Stimulated activated CD8-positive, alpha-beta memory T cell treated with anti-CD3 and anti-CD28 coated beads, Interleukin-15, amount 100 ng/mL, for 4 hours (primary cell): ENCODE measurements around the gene KCTD10.

Experiments
- DNase-seq, 2 donors: peaks; one replicate each; pipeline ENCODE4 v3.0.0-alpha.2; 2020; ENCODE audit warnings: low read depth in 2 of 2

The KCTD10 gene

GRCh38 chr12:109477185-109477962 is at the start of gene KCTD10, which contains the start of gene UBE3B:
TSS of gene KCTD10 (minus strand) at chr12:109477300. CDS start at chr12:109477262, 38 bp downstream.
TSS of gene UBE3B (plus strand) at chr12:109477634. CDS start at chr12:109483552, 5,918 bp downstream.
- DNase-seq, result peak; percentile 66 to 70

GRCh38 chr12:109525279-109525585 is 48.1 kb upstream of the KCTD10 start:
- DNase-seq, result no peak

GRCh38 chr12:109524466-109525278 is 47.6 kb upstream of the KCTD10 start:
- DNase-seq, result no peak

GRCh38 chr12:109523504-109523903 is 46.4 kb upstream of the KCTD10 start:
- no peak for DNase-seq

GRCh38 chr12:109523071-109523470 is 46.0 kb upstream of the KCTD10 start:
- no peak for DNase-seq

GRCh38 chr12:109521831-109522230 is 44.7 kb upstream of the KCTD10 start:
- DNase-seq, result no peak

GRCh38 chr12:109519787-109520186 is 42.7 kb upstream of the KCTD10 start:
- DNase-seq, result no peak

- DNase-seq, result peak in 1 of 2 donors; percentile 17
Measured at GRCh38 chr12:109518820-109519665, 41.9 kb upstream of the KCTD10 start.

- DNase-seq, result no peak
Measured at GRCh38 chr12:109517619-109518018, 40.5 kb upstream of the KCTD10 start.

- DNase-seq, result no peak
Measured at GRCh38 chr12:109513977-109514376, 36.9 kb upstream of the KCTD10 start.

GRCh38 chr12:109513051-109513450 is 36.0 kb upstream of the KCTD10 start:
- no peak for DNase-seq

- DNase-seq, result no peak
Measured at GRCh38 chr12:109512608-109513007, 35.5 kb upstream of the KCTD10 start.

GRCh38 chr12:109510196-109510595 is 33.1 kb upstream of the KCTD10 start:
- DNase-seq, result no peak

- DNase-seq, result no peak
Measured at GRCh38 chr12:109504068-109504467, 27.0 kb upstream of the KCTD10 start.

GRCh38 chr12:109503611-109504010 is 26.5 kb upstream of the KCTD10 start:
- DNase-seq, result no peak

- DNase-seq, result no peak
Measured at GRCh38 chr12:109502332-109502731, 25.2 kb upstream of the KCTD10 start.

- no peak for DNase-seq
Measured at GRCh38 chr12:109501299-109501698, 24.2 kb upstream of the KCTD10 start.

GRCh38 chr12:109500406-109501185 is 23.5 kb upstream of the KCTD10 start:
- DNase-seq, result no peak

GRCh38 chr12:109497675-109498074 is 20.6 kb upstream of the KCTD10 start:
- DNase-seq, result no peak

GRCh38 chr12:109496306-109496705 is 19.2 kb upstream of the KCTD10 start:
- no peak for DNase-seq

- DNase-seq, result no peak
Measured at GRCh38 chr12:109495012-109495411, 17.9 kb upstream of the KCTD10 start.
